Measurements from ENCODE around the gene COBL. TPM values are rescaled to one million over a fixed set of nuclear protein-coding genes. Genes with fewer than 3 reads are reported as not detected.

Gene COBL
- total and polyA plus RNA-seq, 2 of the 8 experiments (the other 6 are each of a cell fraction or from before 2014, with no cell fraction given) = 13.8 to 40.4 TPM

DNA sequence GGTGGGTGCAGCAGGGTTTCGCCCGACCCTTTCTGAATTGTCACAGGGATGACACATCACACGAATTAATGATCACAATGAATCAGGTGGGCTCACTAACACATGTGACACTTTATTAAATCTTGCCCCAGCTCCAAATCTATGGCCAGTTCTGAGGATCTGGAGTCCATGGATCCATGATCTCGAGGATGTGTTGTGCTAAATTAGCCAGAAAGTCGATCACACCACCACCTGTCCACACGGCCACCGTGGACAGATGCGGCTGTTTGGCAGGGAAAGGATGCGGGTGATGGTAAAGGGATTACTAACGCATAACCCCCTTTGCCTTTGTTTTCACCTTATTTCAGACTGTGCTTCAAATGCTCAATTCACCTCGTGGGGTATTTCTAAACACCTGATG lies 96.4 kb downstream of the COBL start (continued):
- no peak for TF ChIP-seq CHD7 (IDR thresholded peaks at IDR 0.05; ENCODE audit: insufficient replicate concordance, low read length)
- TF ChIP-seq JUND (IDR thresholded peaks at IDR 0.05; ENCODE audit: low read length) = no peak
- TF ChIP-seq HDAC2 (IDR thresholded peaks at IDR 0.05; ENCODE audit: borderline replicate concordance in 1 of 2, low read depth in 2 of 2, low read length in 2 of 2) = no peak
